GM12864 (cell line): ENCODE measurements around the gene BDNF.

Experiments
- DNase-seq: peaks from one replicate; pipeline ENCODE4 v3.0.0-alpha.2; 2011; ENCODE audit warnings: low read depth
- H3K4me3 ChIP-seq: 2 replicates; pipeline ENCODE4 v1.5.1; 2011; ENCODE audit warnings: mild to moderate bottlenecking, low read depth, low read length, control low read depth
- TF ChIP-seq, protein P1 (sequence below): IDR thresholded peaks from 2 replicates; pipeline ENCODE4 v1.5.1; 2011; ENCODE audit warnings: low read depth, mild to moderate bottlenecking, moderate library complexity, low read length, control low read depth, inconsistent platforms; ENCODE audit errors: missing control alignments

BDNF gene

DNA sequence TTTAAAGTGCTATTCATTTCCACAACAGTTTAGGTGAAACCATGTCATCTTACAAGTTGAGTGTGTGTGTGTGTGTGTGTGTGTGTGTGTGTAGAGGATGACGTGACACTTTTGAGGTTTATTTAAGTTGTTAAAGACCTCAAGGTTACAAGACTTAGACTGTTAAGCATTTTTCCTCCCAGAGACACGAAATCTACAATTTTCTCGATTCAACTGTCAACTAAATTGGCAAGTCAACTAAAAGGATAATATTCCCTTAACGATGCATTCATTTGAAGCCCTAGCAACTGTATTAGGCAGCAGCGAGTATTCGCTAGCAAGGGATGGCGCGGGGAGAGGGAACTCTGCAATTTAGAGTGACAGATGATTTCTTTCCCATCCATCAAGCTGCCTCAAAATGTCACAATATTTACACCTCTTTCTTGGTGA is 17.6 kb upstream of the BDNF start:
- TF ChIP-seq, protein P1, sequence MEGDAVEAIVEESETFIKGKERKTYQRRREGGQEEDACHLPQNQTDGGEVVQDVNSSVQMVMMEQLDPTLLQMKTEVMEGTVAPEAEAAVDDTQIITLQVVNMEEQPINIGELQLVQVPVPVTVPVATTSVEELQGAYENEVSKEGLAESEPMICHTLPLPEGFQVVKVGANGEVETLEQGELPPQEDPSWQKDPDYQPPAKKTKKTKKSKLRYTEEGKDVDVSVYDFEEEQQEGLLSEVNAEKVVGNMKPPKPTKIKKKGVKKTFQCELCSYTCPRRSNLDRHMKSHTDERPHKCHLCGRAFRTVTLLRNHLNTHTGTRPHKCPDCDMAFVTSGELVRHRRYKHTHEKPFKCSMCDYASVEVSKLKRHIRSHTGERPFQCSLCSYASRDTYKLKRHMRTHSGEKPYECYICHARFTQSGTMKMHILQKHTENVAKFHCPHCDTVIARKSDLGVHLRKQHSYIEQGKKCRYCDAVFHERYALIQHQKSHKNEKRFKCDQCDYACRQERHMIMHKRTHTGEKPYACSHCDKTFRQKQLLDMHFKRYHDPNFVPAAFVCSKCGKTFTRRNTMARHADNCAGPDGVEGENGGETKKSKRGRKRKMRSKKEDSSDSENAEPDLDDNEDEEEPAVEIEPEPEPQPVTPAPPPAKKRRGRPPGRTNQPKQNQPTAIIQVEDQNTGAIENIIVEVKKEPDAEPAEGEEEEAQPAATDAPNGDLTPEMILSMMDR, result no peak
- DNase-seq, result no peak
- H3K4me3 ChIP-seq, result no peak overlapping the region

DNA sequence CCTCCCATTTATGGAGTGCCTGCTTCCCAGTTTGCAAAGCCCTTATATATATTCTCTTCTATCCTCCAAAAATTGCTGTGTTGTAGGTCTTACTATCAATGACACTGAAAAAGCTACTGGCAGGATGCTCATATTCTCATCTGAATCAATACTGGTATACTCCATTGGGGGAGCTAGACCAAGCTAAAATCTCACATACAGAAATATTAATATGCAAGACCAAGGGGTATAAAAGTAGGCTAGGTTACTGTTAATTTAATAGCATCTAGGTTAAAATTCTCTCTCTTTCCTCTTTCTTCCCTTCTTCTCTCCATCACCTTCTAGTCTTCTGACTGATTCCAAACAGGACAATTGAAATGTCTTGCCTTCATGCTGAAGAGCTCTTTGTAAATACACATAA is 17.1 kb upstream of the BDNF start:
- TF ChIP-seq, protein P1, result peak; percentile 16
- H3K4me3 ChIP-seq, result no peak overlapping the region
- no peak for DNase-seq

DNA sequence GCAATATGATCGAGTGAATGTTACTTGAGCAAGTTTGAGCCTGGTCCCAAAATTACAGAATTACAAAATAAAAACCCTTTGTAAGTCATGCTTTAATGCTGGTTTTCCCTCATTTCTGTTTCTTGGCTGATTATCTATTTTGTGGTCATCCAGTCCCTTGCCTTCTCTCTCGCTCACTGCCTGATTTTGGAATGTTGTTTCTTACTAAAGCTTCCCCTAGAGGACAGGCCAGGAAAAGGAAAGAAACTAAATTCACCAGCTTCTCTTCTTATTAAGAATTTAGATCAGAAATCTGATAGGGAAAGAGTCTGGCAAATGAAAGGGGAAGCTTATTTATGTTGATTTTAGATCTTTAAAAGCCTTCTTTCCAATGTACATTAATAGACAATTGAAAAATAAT is 16.6 kb upstream of the BDNF start:
- DNase-seq, result no peak
- TF ChIP-seq, protein P1, result no peak
- H3K4me3 ChIP-seq, result no peak overlapping the region

DNA sequence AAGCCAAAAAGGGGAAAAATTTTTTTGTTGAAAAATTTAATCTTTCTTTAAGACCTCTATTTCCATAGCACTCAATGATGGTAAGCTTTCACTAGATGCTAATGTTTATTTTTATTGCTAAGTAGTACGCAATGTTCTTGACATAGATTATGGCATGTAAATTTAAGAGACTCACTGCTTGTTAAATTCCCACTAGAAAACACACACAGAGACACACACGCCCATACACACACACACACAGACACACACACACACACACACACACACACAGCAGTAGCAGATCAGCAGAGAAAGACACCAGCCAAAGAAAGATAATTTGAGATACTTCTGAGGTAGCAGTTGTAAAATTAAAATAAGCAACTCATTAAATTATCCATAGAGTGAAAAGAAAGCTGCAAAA is 16.0 kb upstream of the BDNF start:
- no peak for DNase-seq
- no peak overlapping the region for H3K4me3 ChIP-seq
- TF ChIP-seq, protein P1, result no peak

DNA sequence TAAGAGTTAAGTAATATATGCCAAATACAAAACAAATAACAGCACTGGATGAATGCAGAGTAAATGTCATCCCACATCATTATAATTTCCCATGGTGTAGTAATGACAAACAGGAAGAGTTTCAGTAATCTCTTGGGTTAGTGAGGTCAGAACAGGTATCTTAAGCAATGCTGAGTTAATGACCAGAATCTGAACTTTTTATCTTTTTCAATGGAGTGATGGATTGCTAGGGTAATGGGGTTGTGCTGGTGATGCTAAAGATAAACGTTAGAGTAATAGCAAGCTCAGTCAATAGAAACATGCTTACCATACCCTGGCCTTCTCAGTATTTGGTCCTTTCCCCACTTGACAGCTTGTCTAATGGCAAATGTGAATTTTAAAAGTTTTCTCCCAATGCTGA is 11.5 kb upstream of the BDNF start:
- TF ChIP-seq, protein P1, result no peak
- H3K4me3 ChIP-seq, result no peak overlapping the region
- DNase-seq, result no peak

DNA sequence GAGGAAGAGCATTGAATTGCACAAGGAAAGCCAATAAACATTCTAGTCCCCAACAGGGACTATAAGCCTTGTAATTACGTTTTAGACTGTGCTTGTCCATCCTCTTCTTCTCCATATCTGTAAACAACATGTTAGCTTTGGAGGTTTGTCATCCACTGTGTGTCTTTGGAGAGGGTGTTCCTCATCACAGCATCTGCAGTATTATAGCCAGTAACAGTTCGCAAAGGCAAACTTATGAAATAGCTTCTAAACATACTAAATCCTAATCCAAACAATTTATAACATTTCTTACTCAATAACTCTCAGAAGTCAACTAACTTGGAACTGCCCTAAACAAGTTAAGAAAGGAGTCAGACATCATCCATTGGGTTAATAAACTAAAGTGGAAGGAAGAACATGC is 10.3 kb upstream of the BDNF start:
- no peak overlapping the region for H3K4me3 ChIP-seq
- TF ChIP-seq, protein P1, result no peak
- DNase-seq, result no peak

DNA sequence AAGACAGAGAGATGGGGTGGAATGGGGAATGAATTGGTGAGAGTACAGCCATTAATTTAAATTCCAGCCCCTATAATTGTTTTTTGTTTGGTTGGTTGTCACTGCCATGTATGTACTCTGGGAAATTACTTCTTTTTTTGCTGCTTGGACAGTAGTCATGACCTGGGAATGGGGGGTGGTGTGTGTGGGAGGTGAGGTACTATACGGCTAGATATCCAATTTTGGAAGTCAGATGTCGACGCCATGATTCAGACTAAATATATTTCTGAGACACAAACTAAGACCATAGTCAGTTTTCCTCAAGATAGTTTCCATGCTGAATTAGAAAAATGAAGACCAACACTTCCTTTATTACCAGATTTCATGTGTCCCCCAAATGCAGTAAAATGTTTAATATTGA is 7.4 kb upstream of the BDNF start:
- no peak for DNase-seq
- TF ChIP-seq, protein P1, result no peak

More for the DNA sequence above, 7.4 kb upstream of the BDNF start:
- no peak overlapping the region for H3K4me3 ChIP-seq
